Astrocyte of the hippocampus (primary cell): ENCODE data around the gene PACSIN2.

Experiments
- DNase-seq: peaks from one replicate; pipeline ENCODE4 v3.0.0; 2011; ENCODE audit warnings: low read depth, low spot score

The PACSIN2 gene

GRCh38 chr22:42863349-42863961 lies 151.5 kb downstream of the PACSIN2 start:
- peak; percentile 69 for DNase-seq

- DNase-seq: peak; percentile 64
These were observed 152.8 kb downstream of the PACSIN2 start for GRCh38 chr22:42862045-42862734.

- DNase-seq: no peak
These were observed 154.0 kb downstream of the PACSIN2 start for GRCh38 chr22:42860968-42861367.

- no peak for DNase-seq
These were observed 157.0 kb downstream of the PACSIN2 start for GRCh38 chr22:42857845-42858481.

GRCh38 chr22:42856865-42857704 lies 157.9 kb downstream of the PACSIN2 start, which contains the start of gene ARFGAP3:
TSS of gene ARFGAP3 (minus strand) at chr22:42857273. CDS start at chr22:42857182, 91 bp downstream.
- peak; percentile 99 for DNase-seq

- no peak for DNase-seq
These were observed 158.6 kb downstream of the PACSIN2 start for GRCh38 chr22:42856179-42856864.

- no peak for DNase-seq
These were observed 159.2 kb downstream of the PACSIN2 start for GRCh38 chr22:42855721-42856120.

GRCh38 chr22:42855211-42855610 lies 159.7 kb downstream of the PACSIN2 start:
- no peak for DNase-seq

GRCh38 chr22:42848941-42849550 lies 165.9 kb downstream of the PACSIN2 start:
- DNase-seq: no peak

- no peak for DNase-seq
These were observed 167.8 kb downstream of the PACSIN2 start for GRCh38 chr22:42847110-42847509.

GRCh38 chr22:42844756-42845155 lies 170.2 kb downstream of the PACSIN2 start:
- DNase-seq: peak; percentile 33

- peak; percentile 44 for DNase-seq
These were observed 172.1 kb downstream of the PACSIN2 start for GRCh38 chr22:42842658-42843370.

GRCh38 chr22:42841444-42841843 lies 173.5 kb downstream of the PACSIN2 start:
- DNase-seq: peak; percentile 54

GRCh38 chr22:42837556-42837955 lies 177.4 kb downstream of the PACSIN2 start:
- DNase-seq: no peak

GRCh38 chr22:42836026-42836425 lies 178.9 kb downstream of the PACSIN2 start:
- DNase-seq: no peak

- DNase-seq: no peak
These were observed 180.6 kb downstream of the PACSIN2 start for GRCh38 chr22:42834177-42834949.

GRCh38 chr22:42833104-42833503 lies 181.8 kb downstream of the PACSIN2 start:
- DNase-seq: no peak

- no peak for DNase-seq
These were observed 183.2 kb downstream of the PACSIN2 start for GRCh38 chr22:42831712-42832111.

- DNase-seq: no peak
These were observed 184.8 kb downstream of the PACSIN2 start for GRCh38 chr22:42830161-42830560.
